22Rv1 (cell line): ENCODE data around the gene GOLPH3.

Experiments used
- CTCF ChIP-seq: fragments of 450-650 bp; IDR thresholded peaks from 2 replicates; pipeline ENCODE4 v1.5.1; 2017; ENCODE audit warnings: mild to moderate bottlenecking
- ZFX ChIP-seq: fragments of 450-650 bp; IDR thresholded peaks from 2 replicates; pipeline ENCODE4 v1.6.1; 2017; ENCODE audit warnings: antibody characterized with exemption, borderline replicate concordance

- no peak for TF ChIP-seq CTCF
- no peak for TF ChIP-seq ZFX
Measured at GRCh38 chr5:32107291-32107690, 66.8 kb downstream of the GOLPH3 start.
